OCI-LY3 (cell line): ENCODE measurements around the gene OBSCN.

ENCODE experiments used
- H2AFZ ChIP-seq: fragments of 200-600, 300-600 bp; shearing (Covaris generic); 2 replicates; pipeline ENCODE4 v1.6.0; 2014; ENCODE audit warnings: antibody characterized with exemption, low read depth, low read length
- H3K27ac ChIP-seq: fragments of 200-600, 300-600 bp; sonication (generic); 2 replicates; pipeline ENCODE4 v1.5.1; 2014; ENCODE audit warnings: mild to moderate bottlenecking, low read length, moderate library complexity, mixed read lengths
- H3K27me3 ChIP-seq: fragments of 200-600, 300-600 bp; sonication (generic); 2 replicates; pipeline ENCODE4 v1.6.1; 2014; ENCODE audit warnings: low read depth, low read length, mixed read lengths
- H3K36me3 ChIP-seq: fragments of 200-600, 300-600 bp; sonication (generic); replicated peaks from 2 replicates; pipeline ENCODE3; 2014; ENCODE audit warnings: low read depth, low read length, mixed read lengths
- H3K4me1 ChIP-seq: fragments of 300-600, 200-600 bp; sonication (generic); 2 replicates; pipeline ENCODE4 v1.6.1; 2014; ENCODE audit warnings: low read length, mixed read lengths
- H3K4me2 ChIP-seq: fragments of 200-600, 300-600 bp; sonication (generic); 2 replicates; pipeline ENCODE4 v1.6.1; 2014; ENCODE audit warnings: low read length, mixed read lengths
- H3K4me3 ChIP-seq: fragments of 300-600, 200-600 bp; sonication (generic); 2 replicates; pipeline ENCODE4 v1.5.1; 2014; ENCODE audit warnings: antibody characterized with exemption, mild to moderate bottlenecking, low read length, moderate library complexity
- H3K79me2 ChIP-seq: fragments of 300-600, 200-600 bp; shearing (Covaris generic); 2 replicates; pipeline ENCODE4 v1.6.1; 2014; ENCODE audit warnings: mild to moderate bottlenecking, low read length, mixed read lengths
- H3K9ac ChIP-seq: fragments of 300-600, 200-600 bp; shearing (Covaris generic); 2 replicates; pipeline ENCODE4 v1.6.0; 2014; ENCODE audit warnings: mild to moderate bottlenecking, low read length, moderate library complexity
- H3K9me3 ChIP-seq: fragments of 200-600, 300-600 bp; shearing (Covaris generic); 2 replicates; pipeline ENCODE4 v1.6.1; 2014; ENCODE audit warnings: low read length, mixed read lengths; ENCODE audit not compliant: insufficient read depth
- H4K20me1 ChIP-seq: fragments of 200-600, 300-600 bp; sonication (generic); 2 replicates; pipeline ENCODE4 v1.6.1; 2016; ENCODE audit warnings: low read length, mixed read lengths; ENCODE audit not compliant: insufficient read depth
- CTCF ChIP-seq: fragments of 200-600, 300-600 bp; sonication (generic); IDR thresholded peaks from 2 replicates; pipeline ENCODE4 v1.5.1; 2014; ENCODE audit warnings: antibody characterized with exemption, low read length, low read depth
- EZH2phosphoT487 ChIP-seq: fragments of 200-600 bp; shearing (Covaris generic); IDR thresholded peaks from 2 replicates; pipeline ENCODE4 v1.6.1; 2018; ENCODE audit warnings: antibody characterized with exemption, mixed run types, low read depth

OBSCN gene

GRCh38 chr1:228271701-228272251 lies 63.9 kb downstream of the OBSCN start:
- Histone ChIP-seq H3K36me3 (no peaks in the 10 kb centered on the region), H3K4me3 (no peak overlapping the region), H2AFZ (no peak overlapping the region), H3K4me1 (no peaks in the 10 kb centered on the region), H3K79me2 (no peaks in the 10 kb centered on the region), H3K9ac (no peak overlapping the region), H3K27ac (no peak overlapping the region), H3K9me3 (no peaks in the 10 kb centered on the region), H3K4me2 (no peak overlapping the region), H3K27me3 (0 out of 2 replicates have a peak, but pooled peaks cover 3% of the 10 kb centered on the region), H4K20me1 (no peaks in the 10 kb centered on the region)
- TF ChIP-seq EZH2phosphoT487 (no peak), CTCF (no peak)

- no peak overlapping the region for H3K9ac ChIP-seq
- H3K27ac ChIP-seq: no peak overlapping the region
- H3K79me2 ChIP-seq: no peaks in the 10 kb centered on the region
- H3K27me3 ChIP-seq: 0 out of 2 replicates have a peak, but pooled peaks cover under 1% of the 10 kb centered on the region
- H3K9me3 ChIP-seq: no peaks in the 10 kb centered on the region
- TF ChIP-seq CTCF (no peak), EZH2phosphoT487 (no peak)
- no peaks in the 10 kb centered on the region for H4K20me1 ChIP-seq
- H3K4me2 ChIP-seq: no peak overlapping the region
- no peak overlapping the region for H3K4me3 ChIP-seq
- H2AFZ ChIP-seq: no peak overlapping the region
- H3K4me1 ChIP-seq: no peaks in the 10 kb centered on the region
- no peaks in the 10 kb centered on the region for H3K36me3 ChIP-seq
These were observed 64.5 kb downstream of the OBSCN start for GRCh38 chr1:228272331-228272791.

GRCh38 chr1:228272831-228273571 lies 65.2 kb downstream of the OBSCN start:
- H3K27me3 ChIP-seq: no peaks in the 10 kb centered on the region
- no peaks in the 10 kb centered on the region for H3K79me2 ChIP-seq
- no peak overlapping the region for H3K27ac ChIP-seq
- no peaks in the 10 kb centered on the region for H4K20me1 ChIP-seq
- H3K9ac ChIP-seq: no peak overlapping the region
- TF ChIP-seq EZH2phosphoT487 (no peak), CTCF (no peak)
- no peak overlapping the region for H3K4me3 ChIP-seq
- H3K36me3 ChIP-seq: no peaks in the 10 kb centered on the region
- no peak overlapping the region for H2AFZ ChIP-seq
- no peak overlapping the region for H3K4me2 ChIP-seq
- no peaks in the 10 kb centered on the region for H3K4me1 ChIP-seq
- H3K9me3 ChIP-seq: no peaks in the 10 kb centered on the region

GRCh38 chr1:228273720-228274451 lies 66.0 kb downstream of the OBSCN start:
- H3K4me3 ChIP-seq: no peak overlapping the region
- H2AFZ ChIP-seq: no peak overlapping the region
- no peaks in the 10 kb centered on the region for H3K36me3 ChIP-seq
- TF ChIP-seq EZH2phosphoT487: no peak
- no peak for TF ChIP-seq CTCF
- H3K9me3 ChIP-seq: no peaks in the 10 kb centered on the region
- H3K79me2 ChIP-seq: no peaks in the 10 kb centered on the region
- no peaks in the 10 kb centered on the region for H4K20me1 ChIP-seq
- H3K9ac ChIP-seq: no peak overlapping the region
- H3K27me3 ChIP-seq: no peaks in the 10 kb centered on the region
- H3K4me1 ChIP-seq: no peaks in the 10 kb centered on the region
- H3K4me2 ChIP-seq: no peak overlapping the region
- no peak overlapping the region for H3K27ac ChIP-seq
